Epithelial cell of esophagus (primary cell): ENCODE results near the gene KRT75.
"Not testable (repeated sequence)": the region's sequence is repeated elsewhere in the genome, so short reads cannot be mapped to it uniquely, and the experiment has no call there.

ENCODE experiments used
- DNase-seq: peaks from one replicate; pipeline ENCODE4 v3.0.0; 2010; ENCODE audit warnings: low read depth
- H3K4me3 ChIP-seq: 2 replicates; pipeline ENCODE4 v1.5.1; 2011; ENCODE audit warnings: mild to moderate bottlenecking, low read length, control low read depth
- CTCF ChIP-seq: IDR thresholded peaks from 2 replicates; pipeline ENCODE4 v1.5.1; 2011; ENCODE audit warnings: low read depth, mild to moderate bottlenecking, low read length, control low read depth, inconsistent platforms; ENCODE audit not compliant: insufficient read depth; ENCODE audit errors: missing control alignments

The KRT75 gene

GRCh38 chr12:52461693-52462092 is 27.5 kb upstream of the KRT75 start:
- no peak for TF ChIP-seq CTCF
- H3K4me3 ChIP-seq = no peak overlapping the region
- DNase-seq = no peak

GRCh38 chr12:52458861-52459260 is 24.7 kb upstream of the KRT75 start:
- H3K4me3 ChIP-seq = no peak overlapping the region
- DNase-seq = no peak
- no peak for TF ChIP-seq CTCF

- DNase-seq = peak; percentile 89
- H3K4me3 ChIP-seq = no peak overlapping the region
- TF ChIP-seq CTCF = no peak
These were observed 21.6 kb upstream of the KRT75 start for GRCh38 chr12:52455821-52456220.

- TF ChIP-seq CTCF = no peak
- no peak overlapping the region for H3K4me3 ChIP-seq
- DNase-seq = peak; percentile 65
These were observed 20.4 kb upstream of the KRT75 start for GRCh38 chr12:52454411-52455201.

- peak within 1 kb of the TSS; percentile 23 for H3K4me3 ChIP-seq
- peak; percentile 93 for DNase-seq
- no peak for TF ChIP-seq CTCF
These were observed 17.9 kb upstream of the KRT75 start, which contains the start of gene KRT6B for GRCh38 chr12:52452101-52452500. Gene KRT6B (minus strand): TSS chr12:52452146. CDS start chr12:52452078, 68 bp downstream.

- peak; percentile 32 for DNase-seq
- no peak overlapping the region for H3K4me3 ChIP-seq
- no peak for TF ChIP-seq CTCF
These were observed 14.1 kb upstream of the KRT75 start for GRCh38 chr12:52448228-52448627.

- H3K4me3 ChIP-seq = not testable (repeated sequence)
- DNase-seq = peak; percentile 40
These were observed 13.0 kb upstream of the KRT75 start for GRCh38 chr12:52447196-52447595.
